ENCODE measurements around the gene CD22.

Gene CD22

DNA sequence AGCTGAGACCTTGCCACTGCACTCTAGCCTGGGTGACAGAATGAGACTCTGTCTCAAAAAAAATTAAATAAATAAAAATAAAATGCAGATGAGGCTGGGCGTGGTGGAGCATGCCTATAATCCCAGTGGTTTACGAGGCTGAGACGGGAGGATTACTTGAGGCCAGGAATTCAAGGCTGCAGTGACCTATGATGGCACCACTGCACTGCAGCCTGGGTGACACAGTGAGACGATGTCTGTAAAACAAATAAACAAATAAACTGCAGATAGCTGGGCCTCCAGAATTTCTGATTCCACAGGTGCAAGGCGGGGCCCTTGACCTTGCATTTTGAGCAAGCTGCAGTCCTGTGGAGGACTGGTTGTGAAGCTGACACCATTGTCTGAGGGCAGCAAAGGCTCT is 40.1 kb upstream of the CD22 start:
- Histone ChIP-seq H3K9me3 (ENCODE audit: control insufficient read depth in 1 of 2, low read length in 2 of 2) (no peaks in the 10 kb centered on the region), H3K27ac (ENCODE audit: low read depth, low read length) (no peak overlapping the region), H3K4me1 (ENCODE audit: control insufficient read depth in 1 of 2, insufficient read depth in 2 of 2, low read length in 2 of 2) (no peaks in the 10 kb centered on the region), H3K36me3 (ENCODE audit: control insufficient read depth in 1 of 2, insufficient read depth in 2 of 2, low read length in 2 of 2) (no peaks in the 10 kb centered on the region), H3K4me3 (ENCODE audit: low read depth in 1 of 2, low read length in 2 of 2) (no peak overlapping the region), H3K9ac (ENCODE audit: low read depth in 1 of 2, low read length in 2 of 2) (no peak overlapping the region), H3K27me3 (ENCODE audit: control insufficient read depth in 1 of 2, insufficient read depth in 2 of 2, low read length in 2 of 2) (no peaks in the 10 kb centered on the region)

DNA sequence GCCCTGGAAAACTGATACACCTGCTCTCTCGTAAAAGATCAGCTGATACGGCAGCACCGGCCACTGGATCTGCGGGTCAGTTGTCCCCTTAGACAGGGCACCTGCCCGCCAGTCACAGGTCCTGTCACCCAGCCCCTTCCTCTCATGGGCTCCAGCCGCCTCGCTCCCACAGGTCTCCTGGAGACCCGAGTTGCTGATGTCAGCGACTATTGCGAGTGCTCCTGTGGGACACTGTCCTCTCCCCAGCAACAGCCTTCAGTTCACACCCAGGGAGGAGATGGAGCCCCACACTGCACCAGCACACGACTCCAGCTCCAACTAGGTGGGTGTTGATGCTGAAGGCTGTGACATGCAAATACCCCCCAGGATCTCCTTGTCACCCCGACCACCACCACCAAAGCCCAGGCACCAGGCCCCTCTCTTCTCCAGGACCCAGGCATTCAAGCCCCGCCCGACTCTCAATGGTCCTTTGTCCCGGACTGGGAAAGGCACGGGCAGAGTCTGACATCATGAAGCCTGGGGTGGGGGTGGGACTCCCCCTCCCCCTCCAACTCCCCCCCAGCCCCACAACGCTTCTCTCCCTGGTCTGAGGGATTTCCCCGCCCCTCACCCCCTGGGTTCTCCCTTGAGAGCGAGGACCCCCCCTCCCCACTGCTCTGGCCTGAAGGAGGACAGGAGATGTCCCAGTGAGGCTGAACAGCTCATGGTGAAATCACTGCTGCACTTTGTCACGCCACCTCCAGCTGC is 38.4 kb upstream of the CD22 start:
- H3K9me3 ChIP-seq (ENCODE audit: control insufficient read depth in 1 of 2, low read length in 2 of 2): no peaks in the 10 kb centered on the region
- no peak overlapping the region for H3K9ac ChIP-seq (ENCODE audit: low read depth in 1 of 2, low read length in 2 of 2)
- no peak overlapping the region for H3K4me3 ChIP-seq (ENCODE audit: low read depth in 1 of 2, low read length in 2 of 2)
- no peak overlapping the region for H3K27ac ChIP-seq (ENCODE audit: low read depth, low read length)
- no peaks in the 10 kb centered on the region for H3K36me3 ChIP-seq (ENCODE audit: control insufficient read depth in 1 of 2, insufficient read depth in 2 of 2, low read length in 2 of 2)
- no peaks in the 10 kb centered on the region for H3K4me1 ChIP-seq (ENCODE audit: control insufficient read depth in 1 of 2, insufficient read depth in 2 of 2, low read length in 2 of 2)
- no peaks in the 10 kb centered on the region for H3K27me3 ChIP-seq (ENCODE audit: control insufficient read depth in 1 of 2, insufficient read depth in 2 of 2, low read length in 2 of 2)

DNA sequence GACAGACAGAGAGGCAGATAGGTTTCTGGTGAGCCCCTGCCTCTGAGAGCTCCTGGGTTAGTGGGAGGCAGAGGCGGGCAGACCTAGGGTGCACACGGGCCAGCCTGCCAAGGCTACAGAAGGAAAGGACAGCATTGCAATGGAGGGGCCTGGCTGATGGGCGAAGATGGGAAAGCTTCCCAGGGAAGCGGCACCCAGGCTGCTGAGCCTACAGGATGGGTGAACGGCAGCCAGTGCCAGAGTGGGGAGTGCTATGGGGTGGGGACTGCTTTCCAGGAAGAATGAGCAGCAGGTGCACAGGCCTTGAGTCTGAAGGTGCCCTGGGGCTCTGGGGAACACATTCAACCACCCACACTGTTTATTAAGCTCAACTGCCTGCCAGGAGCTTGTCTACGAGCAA is 37.7 kb upstream of the CD22 start:
- Histone ChIP-seq H3K27ac (ENCODE audit: low read depth, low read length) (no peak overlapping the region), H3K4me1 (ENCODE audit: control insufficient read depth in 1 of 2, insufficient read depth in 2 of 2, low read length in 2 of 2) (no peaks in the 10 kb centered on the region), H3K27me3 (ENCODE audit: control insufficient read depth in 1 of 2, insufficient read depth in 2 of 2, low read length in 2 of 2) (no peaks in the 10 kb centered on the region), H3K9ac (ENCODE audit: low read depth in 1 of 2, low read length in 2 of 2) (no peak overlapping the region), H3K9me3 (ENCODE audit: control insufficient read depth in 1 of 2, low read length in 2 of 2) (no peaks in the 10 kb centered on the region), H3K4me3 (ENCODE audit: low read depth in 1 of 2, low read length in 2 of 2) (no peak overlapping the region), H3K36me3 (ENCODE audit: control insufficient read depth in 1 of 2, insufficient read depth in 2 of 2, low read length in 2 of 2) (no peaks in the 10 kb centered on the region)

DNA sequence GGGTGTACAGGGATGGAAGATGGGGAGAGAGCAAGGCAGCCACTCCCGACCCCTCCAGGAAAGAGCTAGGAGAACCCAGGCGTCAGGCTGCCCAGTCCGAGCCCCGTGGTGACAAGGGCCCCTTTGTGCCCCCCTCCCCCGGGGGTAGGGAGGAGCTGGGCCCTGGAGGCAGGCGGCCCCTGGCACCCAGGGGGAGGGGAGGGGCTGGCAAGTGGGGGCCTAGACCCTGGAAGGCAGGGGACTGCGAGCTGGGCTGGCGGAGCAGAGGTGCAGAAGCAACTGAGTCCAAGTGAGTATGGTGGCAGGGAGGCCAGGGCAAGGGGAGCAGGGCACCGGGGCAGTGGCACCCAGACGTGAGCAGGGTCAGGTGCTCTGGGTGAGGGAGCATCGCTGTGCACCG is 37.1 kb upstream of the CD22 start, which contains the start of gene MAG:
MAG (plus strand) TSS at position 246 of the 400 bp plus-strand sequence. CDS start 3,248 bp downstream, outside the sequence.
- Histone ChIP-seq H3K27me3 (ENCODE audit: control insufficient read depth in 1 of 2, insufficient read depth in 2 of 2, low read length in 2 of 2) (no peaks in the 10 kb centered on the region), H3K4me3 (ENCODE audit: low read depth in 1 of 2, low read length in 2 of 2) (no peak within 1 kb of the TSS), H3K27ac (ENCODE audit: low read depth, low read length) (no peak within 1 kb of the TSS), H3K9ac (ENCODE audit: low read depth in 1 of 2, low read length in 2 of 2) (no peak within 1 kb of the TSS), H3K9me3 (ENCODE audit: control insufficient read depth in 1 of 2, low read length in 2 of 2) (no peaks in the 10 kb centered on the region), H3K36me3 (ENCODE audit: control insufficient read depth in 1 of 2, insufficient read depth in 2 of 2, low read length in 2 of 2) (no peaks in the 10 kb centered on the region), H3K4me1 (ENCODE audit: control insufficient read depth in 1 of 2, insufficient read depth in 2 of 2, low read length in 2 of 2) (no peaks in the 10 kb centered on the region)

DNA sequence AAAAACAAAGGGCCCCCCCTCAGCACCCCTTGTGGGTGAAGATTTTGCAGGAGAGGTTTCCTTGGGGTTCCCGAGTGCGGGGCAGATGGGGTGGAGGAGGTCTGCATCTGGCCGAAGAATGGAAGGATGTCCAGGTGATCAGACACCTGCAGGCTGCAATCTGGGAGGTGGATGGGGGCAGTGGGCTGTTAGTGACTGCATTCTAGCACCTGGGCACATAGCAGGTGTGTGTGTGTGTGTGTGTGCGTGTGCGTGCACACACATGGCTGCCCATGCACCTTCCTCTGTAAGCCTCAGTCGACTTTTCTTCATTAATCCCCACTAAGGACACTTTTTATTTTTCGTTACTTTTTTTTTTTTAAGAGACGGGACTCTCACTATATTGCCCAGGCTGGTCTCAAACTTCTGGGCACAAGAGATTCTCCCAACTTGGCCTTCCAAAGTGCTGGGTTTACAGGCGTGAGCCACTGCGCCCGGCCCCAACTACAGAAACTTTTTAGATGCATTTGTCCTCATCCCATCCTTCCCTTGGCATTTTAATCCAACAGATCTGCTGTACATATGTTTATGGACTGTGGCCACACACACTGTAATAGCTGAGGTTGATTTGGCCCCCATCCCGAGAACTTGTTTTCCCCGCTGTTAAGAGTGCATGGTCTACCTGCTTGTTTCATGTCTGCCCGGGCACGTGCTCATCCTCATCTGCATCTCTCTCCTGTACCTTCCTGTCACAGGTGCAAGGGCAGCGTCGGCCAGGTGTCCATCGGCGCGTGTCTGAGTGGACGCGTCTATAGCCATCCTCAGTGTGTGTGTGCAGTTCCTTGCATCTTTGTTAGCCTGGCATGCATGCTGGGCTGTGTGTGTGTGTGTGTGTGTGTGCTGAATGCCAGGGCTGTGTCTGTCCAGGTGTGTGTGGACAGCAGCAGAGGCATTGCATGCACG is 36.3 kb upstream of the CD22 start:
- Histone ChIP-seq H3K36me3 (ENCODE audit: control insufficient read depth in 1 of 2, insufficient read depth in 2 of 2, low read length in 2 of 2) (no peaks in the 10 kb centered on the region), H3K4me3 (ENCODE audit: low read depth in 1 of 2, low read length in 2 of 2) (no peak overlapping the region), H3K9me3 (ENCODE audit: control insufficient read depth in 1 of 2, low read length in 2 of 2) (no peaks in the 10 kb centered on the region), H3K9ac (ENCODE audit: low read depth in 1 of 2, low read length in 2 of 2) (no peak overlapping the region), H3K27ac (ENCODE audit: low read depth, low read length) (no peak overlapping the region), H3K4me1 (ENCODE audit: control insufficient read depth in 1 of 2, insufficient read depth in 2 of 2, low read length in 2 of 2) (no peaks in the 10 kb centered on the region), H3K27me3 (ENCODE audit: control insufficient read depth in 1 of 2, insufficient read depth in 2 of 2, low read length in 2 of 2) (no peaks in the 10 kb centered on the region)

DNA sequence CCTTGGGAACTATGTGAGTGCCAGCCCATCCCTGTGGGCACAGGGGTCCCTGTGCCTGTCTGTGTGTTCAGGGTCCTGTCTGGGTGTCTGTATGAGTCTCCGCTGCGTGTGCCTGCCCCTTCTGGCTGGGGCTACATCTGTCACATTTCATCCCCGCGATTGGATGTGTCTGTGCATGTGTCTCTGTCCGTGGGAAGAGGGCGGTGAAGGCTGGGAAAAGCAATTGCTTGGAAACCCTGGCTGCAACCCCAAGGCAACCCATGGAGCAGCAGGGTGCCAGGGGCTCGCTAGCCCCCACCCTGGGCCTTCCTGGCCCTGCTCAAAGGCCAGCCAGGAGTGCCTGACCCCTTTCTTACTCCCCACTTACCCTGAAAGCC is 35.6 kb upstream of the CD22 start:
- Histone ChIP-seq H3K36me3 (ENCODE audit: control insufficient read depth in 1 of 2, insufficient read depth in 2 of 2, low read length in 2 of 2) (no peaks in the 10 kb centered on the region), H3K27ac (ENCODE audit: low read depth, low read length) (no peak overlapping the region), H3K9me3 (ENCODE audit: control insufficient read depth in 1 of 2, low read length in 2 of 2) (no peaks in the 10 kb centered on the region), H3K4me3 (ENCODE audit: low read depth in 1 of 2, low read length in 2 of 2) (no peak overlapping the region), H3K27me3 (ENCODE audit: control insufficient read depth in 1 of 2, insufficient read depth in 2 of 2, low read length in 2 of 2) (no peaks in the 10 kb centered on the region), H3K9ac (ENCODE audit: low read depth in 1 of 2, low read length in 2 of 2) (no peak overlapping the region), H3K4me1 (ENCODE audit: control insufficient read depth in 1 of 2, insufficient read depth in 2 of 2, low read length in 2 of 2) (no peaks in the 10 kb centered on the region)

DNA sequence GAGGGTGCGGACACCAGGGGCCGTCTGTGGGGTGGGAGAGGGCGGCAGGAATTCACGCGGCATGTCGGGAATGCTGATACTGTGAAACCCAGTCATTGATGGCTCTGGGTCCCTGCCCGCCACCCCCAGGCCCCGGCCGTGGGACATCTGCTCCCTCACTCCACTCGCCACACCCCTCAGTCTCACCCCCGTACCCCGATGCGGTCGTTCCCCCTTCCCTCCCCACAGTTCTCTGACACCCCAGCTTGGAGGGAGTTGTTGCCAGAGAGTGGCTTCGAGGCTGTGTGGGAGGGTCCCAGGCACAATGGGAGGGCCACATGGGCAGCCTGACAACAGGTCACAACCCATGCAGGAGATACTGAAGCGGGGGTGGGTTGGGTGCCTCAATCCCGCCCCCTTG is 35.2 kb upstream of the CD22 start:
- Histone ChIP-seq H3K9ac (ENCODE audit: low read depth in 1 of 2, low read length in 2 of 2) (no peak overlapping the region), H3K4me1 (ENCODE audit: control insufficient read depth in 1 of 2, insufficient read depth in 2 of 2, low read length in 2 of 2) (no peaks in the 10 kb centered on the region), H3K36me3 (ENCODE audit: control insufficient read depth in 1 of 2, insufficient read depth in 2 of 2, low read length in 2 of 2) (no peaks in the 10 kb centered on the region), H3K27ac (ENCODE audit: low read depth, low read length) (no peak overlapping the region), H3K4me3 (ENCODE audit: low read depth in 1 of 2, low read length in 2 of 2) (no peak overlapping the region), H3K9me3 (ENCODE audit: control insufficient read depth in 1 of 2, low read length in 2 of 2) (no peaks in the 10 kb centered on the region), H3K27me3 (ENCODE audit: control insufficient read depth in 1 of 2, insufficient read depth in 2 of 2, low read length in 2 of 2) (no peaks in the 10 kb centered on the region)

DNA sequence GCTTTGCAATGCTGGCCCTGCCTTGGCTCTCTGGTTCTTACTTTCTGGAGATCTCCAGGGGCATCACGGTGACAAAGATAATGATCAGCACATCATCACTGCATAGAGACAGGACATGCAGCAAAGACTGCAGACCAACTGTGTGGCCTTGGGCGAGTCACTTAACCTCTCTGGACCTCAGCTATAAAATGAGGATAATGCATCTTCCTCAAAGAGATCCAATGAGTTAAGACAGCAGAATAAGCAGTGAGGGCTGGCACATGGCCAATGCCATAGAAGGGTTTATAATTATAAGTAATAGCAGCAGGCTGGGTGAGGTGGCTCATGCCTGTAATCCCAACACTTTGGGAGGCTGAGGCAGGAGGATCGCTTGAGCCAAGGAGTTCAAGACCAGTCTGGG is 34.7 kb upstream of the CD22 start:
- no peaks in the 10 kb centered on the region for H3K27me3 ChIP-seq (ENCODE audit: control insufficient read depth in 1 of 2, insufficient read depth in 2 of 2, low read length in 2 of 2)
- no peaks in the 10 kb centered on the region for H3K9me3 ChIP-seq (ENCODE audit: control insufficient read depth in 1 of 2, low read length in 2 of 2)
- H3K36me3 ChIP-seq (ENCODE audit: control insufficient read depth in 1 of 2, insufficient read depth in 2 of 2, low read length in 2 of 2): no peaks in the 10 kb centered on the region
- H3K27ac ChIP-seq (ENCODE audit: low read depth, low read length): no peak overlapping the region
- H3K9ac ChIP-seq (ENCODE audit: low read depth in 1 of 2, low read length in 2 of 2): no peak overlapping the region
- no peak overlapping the region for H3K4me3 ChIP-seq (ENCODE audit: low read depth in 1 of 2, low read length in 2 of 2)
- H3K4me1 ChIP-seq (ENCODE audit: control insufficient read depth in 1 of 2, insufficient read depth in 2 of 2, low read length in 2 of 2): no peaks in the 10 kb centered on the region

DNA sequence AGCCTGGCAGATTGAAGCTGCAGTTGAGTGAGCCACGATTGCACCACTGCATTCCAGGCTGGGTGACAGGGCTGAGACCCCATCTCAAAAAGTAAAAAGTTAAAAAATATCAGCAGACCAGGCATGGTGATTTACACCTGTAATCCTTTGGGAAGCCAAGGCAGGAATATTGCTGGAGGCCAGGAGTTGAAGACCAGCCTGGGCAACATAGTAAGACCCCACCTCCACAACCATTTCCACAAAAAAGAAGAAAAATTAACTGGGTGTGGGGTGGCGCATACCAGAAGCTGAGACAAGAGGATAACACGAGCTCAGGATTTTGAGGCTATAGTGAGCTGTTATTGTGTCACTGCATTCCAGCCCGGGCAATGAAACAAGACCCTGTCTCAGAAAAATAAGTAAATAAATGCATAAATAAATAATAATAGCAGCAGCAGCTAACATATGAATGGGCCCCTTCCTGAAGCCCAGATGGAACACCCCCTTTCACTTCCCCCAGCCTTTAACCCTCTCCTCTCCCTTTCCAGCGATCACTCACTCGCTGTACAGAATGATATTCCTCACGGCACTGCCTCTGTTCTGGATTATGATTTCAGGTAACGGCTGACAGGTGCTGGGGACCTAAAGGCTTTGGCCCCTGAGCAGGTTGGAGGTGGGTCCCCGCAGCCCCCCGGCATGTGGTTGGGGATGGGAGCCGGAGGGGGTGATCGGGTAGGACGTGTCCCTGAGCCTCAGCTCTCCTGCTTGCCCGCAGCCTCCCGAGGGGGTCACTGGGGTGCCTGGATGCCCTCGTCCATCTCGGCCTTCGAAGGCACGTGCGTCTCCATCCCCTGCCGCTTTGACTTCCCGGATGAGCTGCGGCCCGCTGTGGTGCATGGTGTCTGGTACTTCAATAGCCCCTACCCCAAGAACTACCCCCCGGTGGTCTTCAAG is 33.9 kb upstream of the CD22 start:
- Histone ChIP-seq H3K9ac (ENCODE audit: low read depth in 1 of 2, low read length in 2 of 2) (no peak overlapping the region), H3K4me1 (ENCODE audit: control insufficient read depth in 1 of 2, insufficient read depth in 2 of 2, low read length in 2 of 2) (no peaks in the 10 kb centered on the region), H3K27me3 (ENCODE audit: control insufficient read depth in 1 of 2, insufficient read depth in 2 of 2, low read length in 2 of 2) (no peaks in the 10 kb centered on the region), H3K36me3 (ENCODE audit: control insufficient read depth in 1 of 2, insufficient read depth in 2 of 2, low read length in 2 of 2) (no peaks in the 10 kb centered on the region), H3K4me3 (ENCODE audit: low read depth in 1 of 2, low read length in 2 of 2) (no peak overlapping the region), H3K27ac (ENCODE audit: low read depth, low read length) (no peak overlapping the region), H3K9me3 (ENCODE audit: control insufficient read depth in 1 of 2, low read length in 2 of 2) (no peaks in the 10 kb centered on the region)

Data from duodenal mucosa (tissue), 2 donors.